DND-41 (cell line): Measurements from ENCODE around the gene TTC17.
"Not testable (repeated sequence)": the region's sequence is repeated elsewhere in the genome, so short reads cannot be mapped to it uniquely, and the experiment has no call there.

Experiments used
- ATAC-seq: fragments of 200-7000 bp; cut with Tn5 transposase; 3 replicates; pipeline ENCODE4 v1.9.1; 2021; ENCODE audit warnings: low read depth; ENCODE audit not compliant: insufficient read depth
- DNase-seq: peaks from one replicate; pipeline ENCODE4 v3.0.0-alpha.2; 2020
- H2AFZ ChIP-seq: 2 replicates; pipeline ENCODE4 v1.6.0; 2012; ENCODE audit warnings: low read depth, low read length
- H3K27ac ChIP-seq: 2 replicates; pipeline ENCODE4 v1.5.1; 2012; ENCODE audit warnings: low read length, inconsistent platforms
- H3K27me3 ChIP-seq: fragments of 200-600 bp; sonication (generic); 2 replicates; pipeline ENCODE4 v1.6.0; 2012; ENCODE audit warnings: low read length, mild to moderate bottlenecking, inconsistent platforms; ENCODE audit not compliant: insufficient read depth, poor library complexity
- H3K36me3 ChIP-seq: 2 replicates; pipeline ENCODE4 v1.5.1; 2012; ENCODE audit warnings: low read length, inconsistent platforms; ENCODE audit not compliant: insufficient read depth
- H3K4me1 ChIP-seq: 2 replicates; pipeline ENCODE4 v1.5.1; 2012; ENCODE audit warnings: mild to moderate bottlenecking, low read length; ENCODE audit not compliant: insufficient read depth
- H3K4me2 ChIP-seq: 2 replicates; pipeline ENCODE4 v1.6.0; 2012; ENCODE audit warnings: mild to moderate bottlenecking, moderate library complexity, low read length, inconsistent platforms; ENCODE audit not compliant: insufficient read depth
- H3K4me3 ChIP-seq, 2 experiments: fragments of 200-600 bp in 1 of 2; shearing (Covaris generic) in 1 of 2; 2 replicates each; pipeline ENCODE4 v1.5.1; 2012 to 2016; ENCODE audit warnings: inconsistent platforms in 2 of 2, low read length in 2 of 2, mild to moderate bottlenecking in 2 of 2, low read depth in 1 of 2, moderate library complexity in 1 of 2
- H3K79me2 ChIP-seq: 2 replicates; pipeline ENCODE4 v1.6.0; 2012; ENCODE audit warnings: low read length, inconsistent platforms; ENCODE audit not compliant: insufficient read depth
- H3K9ac ChIP-seq: 2 replicates; pipeline ENCODE4 v1.6.0; 2012; ENCODE audit warnings: low read depth, mild to moderate bottlenecking, inconsistent platforms, low read length, moderate library complexity
- H3K9me3 ChIP-seq: 2 replicates; pipeline ENCODE4 v1.5.1; 2012; ENCODE audit warnings: low read length, moderate library complexity, mild to moderate bottlenecking, inconsistent platforms; ENCODE audit not compliant: insufficient read depth, severe bottlenecking
- H4K20me1 ChIP-seq: 2 replicates; pipeline ENCODE4 v1.6.0; 2012; ENCODE audit warnings: low read length; ENCODE audit not compliant: insufficient read depth
- CTCF ChIP-seq: IDR thresholded peaks from 2 replicates; pipeline ENCODE4 v1.5.1; 2012; ENCODE audit warnings: borderline replicate concordance, low read length, moderate library complexity, mild to moderate bottlenecking; ENCODE audit not compliant: poor library complexity, severe bottlenecking; ENCODE audit errors: extremely low read depth
- EZH2 ChIP-seq: IDR thresholded peaks from 3 replicates; pipeline ENCODE4 v1.6.1; 2012; ENCODE audit warnings: borderline replicate concordance, low read depth, mild to moderate bottlenecking, moderate library complexity, low read length, inconsistent platforms; ENCODE audit not compliant: severe bottlenecking

Gene TTC17

DNA sequence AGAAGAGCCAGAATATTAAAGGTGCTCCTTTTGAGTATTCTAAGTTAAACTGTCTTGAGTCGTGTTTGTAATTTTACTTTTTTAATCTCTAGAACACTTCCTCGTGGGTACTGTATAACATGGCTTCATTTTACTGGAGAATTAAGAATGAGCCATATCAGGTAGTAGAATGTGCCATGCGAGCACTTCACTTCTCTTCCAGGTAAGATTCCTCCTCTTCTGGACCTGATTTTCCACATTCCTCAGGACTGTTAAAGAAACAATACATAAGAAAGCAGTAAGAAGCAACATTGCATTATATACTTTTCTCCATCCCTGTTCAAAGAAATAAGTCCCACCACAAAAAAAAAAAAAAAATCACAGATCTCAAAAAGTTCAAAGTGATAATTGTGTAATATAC, 37.9 kb downstream of the TTC17 start:
- H3K36me3 ChIP-seq, result peaks cover 86% of the 10 kb centered on the region
- ATAC-seq, result no peak
- H3K79me2 ChIP-seq, result no peaks in the 10 kb centered on the region
- no peak overlapping the region for H3K27ac ChIP-seq
- no peak for DNase-seq
- H3K27me3 ChIP-seq, result no peaks in the 10 kb centered on the region
- H3K4me2 ChIP-seq, result no peak overlapping the region
- TF ChIP-seq EZH2 (no peak), CTCF (no peak)
- H4K20me1 ChIP-seq, result no peaks in the 10 kb centered on the region
- no peak overlapping the region for H2AFZ ChIP-seq
- peaks cover 15% of the 10 kb centered on the region for H3K4me1 ChIP-seq
- no peak overlapping the region for H3K9ac ChIP-seq
- H3K9me3 ChIP-seq, result no peaks in the 10 kb centered on the region
- H3K4me3 ChIP-seq, result no peak overlapping the region

GRCh38 chr11:43397251-43397650, 38.5 kb downstream of the TTC17 start:
- H2AFZ ChIP-seq, result no peak overlapping the region
- H3K9ac ChIP-seq, result no peak overlapping the region
- H3K27me3 ChIP-seq, result no peaks in the 10 kb centered on the region
- H3K27ac ChIP-seq, result no peak overlapping the region
- ATAC-seq (no peak), DNase-seq (no peak)
- H3K4me2 ChIP-seq, result no peak overlapping the region
- H3K79me2 ChIP-seq, result no peaks in the 10 kb centered on the region
- H3K36me3 ChIP-seq, result peaks cover 84% of the 10 kb centered on the region
- H3K4me1 ChIP-seq, result peaks cover 14% of the 10 kb centered on the region
- H4K20me1 ChIP-seq, result no peaks in the 10 kb centered on the region
- H3K4me3 ChIP-seq, result no peak overlapping the region
- no peak for TF ChIP-seq CTCF
- TF ChIP-seq EZH2, result no peak
- H3K9me3 ChIP-seq, result no peaks in the 10 kb centered on the region

- H4K20me1 ChIP-seq, result no peaks in the 10 kb centered on the region
- no peak overlapping the region for H2AFZ ChIP-seq
- H3K4me3 ChIP-seq, result no peak overlapping the region
- no peak for TF ChIP-seq CTCF
- TF ChIP-seq EZH2, result no peak
- H3K4me1 ChIP-seq, result no peaks in the 10 kb centered on the region
- no peak for ATAC-seq
- no peak overlapping the region for H3K9ac ChIP-seq
- no peak overlapping the region for H3K27ac ChIP-seq
- H3K36me3 ChIP-seq, result peaks cover 86% of the 10 kb centered on the region
- H3K79me2 ChIP-seq, result no peaks in the 10 kb centered on the region
- H3K4me2 ChIP-seq, result no peak overlapping the region
- no peaks in the 10 kb centered on the region for H3K9me3 ChIP-seq
- DNase-seq, result no peak
- H3K27me3 ChIP-seq, result no peaks in the 10 kb centered on the region
These were observed 41.4 kb downstream of the TTC17 start for GRCh38 chr11:43399983-43400630.

- Histone ChIP-seq H3K79me2 (no peaks in the 10 kb centered on the region), H3K27ac (no peak overlapping the region), H2AFZ (no peak overlapping the region), H3K9me3 (no peaks in the 10 kb centered on the region), H3K4me3 (no peak overlapping the region), H3K4me1 (no peaks in the 10 kb centered on the region), H4K20me1 (no peaks in the 10 kb centered on the region), H3K9ac (no peak overlapping the region), H3K4me2 (no peak overlapping the region), H3K36me3 (peaks cover 93% of the 10 kb centered on the region), H3K27me3 (no peaks in the 10 kb centered on the region)
- ATAC-seq, result no peak
- DNase-seq, result no peak
- TF ChIP-seq EZH2 (no peak), CTCF (no peak)
These were observed 42.5 kb downstream of the TTC17 start for GRCh38 chr11:43401252-43401651.

- H3K9me3 ChIP-seq, H3K4me2 ChIP-seq, H3K79me2 ChIP-seq, DNase-seq, H3K27ac ChIP-seq, ATAC-seq, H3K4me1 ChIP-seq, H4K20me1 ChIP-seq, H3K4me3 ChIP-seq, H3K27me3 ChIP-seq, H3K9ac ChIP-seq, H2AFZ ChIP-seq: not testable (repeated sequence)
- peaks cover 94% of the 10 kb centered on the region for H3K36me3 ChIP-seq
These were observed 43.1 kb downstream of the TTC17 start for GRCh38 chr11:43401811-43402210.
